Measurements from ENCODE around the gene RUNX2. TPM values are rescaled to one million over a fixed set of nuclear protein-coding genes. Genes with fewer than 3 reads are reported as not detected.

Gene RUNX2
- total RNA-seq, 1 donor from 2014 or later: 2.5 TPM

DNA sequence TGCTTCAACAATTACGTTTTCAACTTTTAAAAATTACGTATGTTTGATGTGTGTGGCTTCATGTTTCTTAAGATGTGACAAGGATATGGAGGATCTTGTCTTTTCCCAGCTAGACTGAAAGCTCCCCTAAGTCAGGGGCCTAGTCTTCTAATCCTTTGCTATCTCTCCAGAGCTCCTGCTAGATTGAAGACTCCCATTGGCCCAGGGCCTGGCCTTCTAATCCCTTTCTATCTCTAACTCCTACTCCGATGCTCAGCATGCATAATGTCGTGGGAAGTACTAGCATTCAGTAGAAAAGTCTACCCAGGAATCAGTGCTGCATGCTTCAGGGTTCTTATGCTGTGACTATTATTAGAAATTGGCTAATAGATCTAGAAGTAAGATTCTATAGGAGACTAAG lies 194.4 kb downstream of the RUNX2 start:
- no peak for ATAC-seq

DNA sequence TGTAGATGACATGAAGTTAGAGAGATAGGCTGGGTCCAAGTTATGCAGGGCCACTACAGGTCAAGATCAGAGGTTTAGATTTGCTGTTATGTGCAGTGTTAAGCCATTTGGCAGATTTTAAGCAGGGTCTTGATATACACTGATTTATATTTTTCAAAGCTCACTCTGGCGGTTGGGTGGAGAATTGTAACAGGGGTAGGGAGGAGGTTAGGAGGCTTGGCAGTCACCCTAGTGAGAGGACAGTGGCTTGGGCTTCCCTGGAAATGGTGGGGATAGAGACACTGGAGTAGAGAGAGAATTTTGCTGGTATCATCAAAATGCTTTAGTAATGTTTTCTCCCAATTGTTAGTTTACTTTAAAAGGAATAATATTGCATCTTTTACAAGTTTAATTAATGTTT lies 199.1 kb downstream of the RUNX2 start:
- ATAC-seq: no peak

- ATAC-seq: no peak
Measured at GRCh38 chr6:45531999-45532595, 204.0 kb downstream of the RUNX2 start.

GRCh38 chr6:45532721-45533210 lies 204.6 kb downstream of the RUNX2 start:
- no peak for ATAC-seq

DNA sequence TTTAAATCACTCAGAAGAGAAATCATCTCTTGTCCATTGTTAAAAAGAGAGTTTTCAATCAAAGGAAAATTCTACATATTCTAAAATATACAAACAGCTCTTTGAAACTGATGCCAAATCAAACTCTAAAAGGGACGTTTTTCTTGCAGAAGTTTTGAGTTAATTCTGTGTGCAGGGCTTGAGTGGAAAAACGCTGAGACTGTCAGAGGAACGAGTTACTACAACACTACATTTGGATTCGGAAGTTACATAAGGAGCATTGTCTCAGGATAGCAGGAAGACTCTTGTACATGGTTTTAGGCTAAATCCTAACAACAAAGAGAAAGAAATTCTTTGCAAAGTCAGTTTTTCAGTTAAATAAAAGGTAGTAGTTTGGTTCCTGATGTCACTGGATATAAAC lies 205.3 kb downstream of the RUNX2 start:
- ATAC-seq: no peak

DNA sequence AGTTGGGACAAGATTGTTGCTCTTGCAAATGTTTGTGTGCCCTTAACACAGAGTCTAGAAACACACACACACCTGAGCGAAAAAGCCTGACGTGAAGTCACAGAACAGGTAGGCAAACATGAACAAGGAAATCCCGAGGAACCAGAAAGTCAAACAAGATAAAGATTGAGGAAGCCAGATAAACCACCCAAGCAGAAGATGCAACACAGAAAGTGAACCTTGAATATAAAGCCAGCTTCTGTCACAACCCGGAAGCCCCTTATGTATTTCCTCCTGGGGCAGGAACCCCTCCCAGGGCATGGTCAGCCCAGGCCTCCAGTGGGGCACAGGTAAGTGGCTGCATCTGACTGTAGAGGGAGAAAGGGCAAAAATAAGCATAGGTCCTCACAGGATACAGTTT lies 207.8 kb downstream of the RUNX2 start:
- ATAC-seq: peak; percentile 31

GRCh38 chr6:45537539-45537938 lies 209.4 kb downstream of the RUNX2 start:
- no peak for ATAC-seq

DNA sequence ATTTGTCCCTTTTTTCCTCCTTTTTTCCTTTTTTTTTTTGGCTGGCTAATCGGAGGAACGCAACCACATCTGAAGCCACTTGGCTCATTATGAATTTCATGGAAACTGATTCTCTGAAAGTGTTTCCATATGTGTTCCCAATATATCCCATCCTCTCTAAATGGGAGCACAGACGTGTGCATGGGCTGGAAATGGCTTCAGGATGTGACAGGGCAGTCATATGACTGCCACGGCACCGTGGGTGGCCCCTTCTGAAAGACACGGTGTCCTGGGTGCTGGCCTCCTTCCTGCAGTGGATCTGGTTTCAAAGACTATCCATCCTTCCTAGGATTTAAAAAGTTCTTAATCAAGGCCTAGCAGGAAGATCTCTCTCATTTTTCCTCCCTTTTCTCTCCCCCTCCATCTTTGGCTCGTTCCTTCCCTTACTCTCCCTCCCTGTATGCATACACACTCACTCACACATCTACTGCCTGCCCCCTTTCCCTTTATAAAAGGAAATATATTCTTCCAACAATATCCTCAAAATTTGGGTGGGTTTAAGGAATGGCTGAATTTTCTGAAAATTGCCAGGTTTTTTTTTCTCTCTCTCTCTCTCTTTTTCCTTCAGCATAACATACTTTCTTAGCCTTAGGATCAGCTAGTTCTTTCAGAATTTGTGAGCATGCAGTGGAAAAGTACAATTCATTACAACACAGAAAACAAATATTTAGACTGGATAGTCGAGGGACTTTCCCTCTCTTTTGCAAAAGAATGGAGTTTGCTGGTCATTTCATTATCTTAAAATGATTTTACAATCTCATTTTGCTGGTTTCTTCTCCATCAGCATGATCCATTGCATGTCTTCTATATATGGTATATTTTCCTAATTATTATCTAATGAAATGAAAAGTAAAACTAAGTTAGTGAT lies 210.8 kb downstream of the RUNX2 start:
- no peak for ATAC-seq

DNA sequence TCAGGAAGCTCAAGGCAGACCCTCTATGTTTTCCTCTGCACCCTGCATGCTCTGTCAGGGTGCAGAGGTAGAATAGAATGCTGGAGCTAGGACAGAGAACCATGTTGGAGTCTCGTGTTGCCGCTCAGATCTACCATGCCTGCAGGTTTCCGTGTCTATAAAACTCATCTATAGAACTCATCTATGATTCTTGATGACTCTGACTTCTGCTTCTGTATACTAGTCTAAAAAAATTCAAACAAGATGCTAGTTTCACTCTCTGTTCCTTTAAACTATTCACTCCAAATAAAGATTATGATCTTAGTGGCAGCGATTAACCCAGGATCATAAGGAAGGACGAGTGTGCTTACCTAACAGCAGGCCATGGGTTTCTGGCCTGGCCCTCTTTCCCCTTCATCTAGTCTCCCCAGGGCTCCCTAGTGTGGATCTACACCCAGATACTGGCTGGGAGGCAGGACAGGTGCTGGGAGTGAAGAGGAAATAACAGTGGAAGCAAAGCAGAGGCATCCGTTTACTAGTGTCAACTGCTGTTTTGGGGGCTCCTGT lies 212.3 kb downstream of the RUNX2 start:
- no peak for ATAC-seq

DNA sequence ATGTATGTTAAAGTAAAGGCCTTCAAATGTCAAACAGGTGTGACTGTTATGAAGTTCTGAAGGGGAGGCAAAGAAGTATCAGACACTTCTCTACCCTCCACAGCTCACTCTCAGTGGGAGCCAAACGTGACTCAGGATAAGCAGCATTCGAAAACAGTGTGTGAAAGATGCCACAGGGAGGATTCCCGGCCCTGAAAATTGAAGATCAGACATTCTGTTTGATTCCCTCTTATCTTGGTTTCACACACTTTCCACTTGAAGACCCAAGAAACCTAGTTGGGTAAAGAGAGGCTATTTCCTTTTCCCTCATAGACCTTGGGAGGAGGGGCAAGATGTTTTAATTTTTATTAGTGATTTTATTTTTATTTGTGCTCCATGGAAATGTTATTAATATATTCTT lies 213.8 kb downstream of the RUNX2 start:
- ATAC-seq: no peak

DNA sequence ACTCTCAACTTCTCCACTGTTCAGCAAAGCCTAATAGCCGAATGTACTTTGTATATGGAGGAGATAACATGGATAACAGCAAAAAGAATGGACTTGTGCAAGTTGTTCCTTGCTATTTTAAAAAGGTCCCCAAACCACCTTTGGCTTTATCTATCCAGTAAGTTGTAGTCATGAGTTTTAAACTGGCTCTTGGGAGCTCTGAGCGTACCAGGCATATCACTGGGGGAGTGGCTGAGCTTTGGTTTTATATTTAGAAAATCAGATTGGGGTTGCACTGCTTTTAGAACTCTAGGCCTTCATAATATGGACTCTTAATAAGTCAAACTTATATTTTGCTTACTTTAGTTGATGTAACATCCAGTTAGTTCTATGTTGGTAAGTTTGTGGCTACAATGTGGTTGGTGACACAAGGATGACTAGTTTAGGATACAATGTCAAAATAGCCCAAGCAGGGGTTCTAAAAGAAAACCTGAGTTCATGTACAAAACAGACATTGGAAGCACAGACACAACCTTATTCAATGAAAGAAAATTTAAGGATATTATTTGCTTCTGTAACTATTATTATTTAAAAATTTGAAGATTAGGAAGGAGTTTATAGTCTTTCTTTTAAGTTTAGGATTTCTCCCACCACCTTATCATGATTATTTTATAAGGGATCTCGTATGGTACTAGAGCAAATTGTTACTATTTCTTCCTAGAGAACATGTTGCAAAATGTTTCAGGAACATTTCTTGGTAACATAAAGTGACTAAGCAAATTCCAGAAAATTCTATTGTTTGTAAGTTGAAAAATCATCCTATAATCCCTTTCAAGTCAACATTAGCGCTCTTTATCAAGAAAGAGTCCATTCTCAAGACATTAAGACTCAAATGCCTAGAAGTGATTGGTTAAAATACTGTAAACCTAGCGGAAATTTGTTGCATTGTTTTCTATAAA lies 215.4 kb downstream of the RUNX2 start:
- ATAC-seq: no peak

- ATAC-seq: no peak
Measured at GRCh38 chr6:45545416-45545815, 217.3 kb downstream of the RUNX2 start.

DNA sequence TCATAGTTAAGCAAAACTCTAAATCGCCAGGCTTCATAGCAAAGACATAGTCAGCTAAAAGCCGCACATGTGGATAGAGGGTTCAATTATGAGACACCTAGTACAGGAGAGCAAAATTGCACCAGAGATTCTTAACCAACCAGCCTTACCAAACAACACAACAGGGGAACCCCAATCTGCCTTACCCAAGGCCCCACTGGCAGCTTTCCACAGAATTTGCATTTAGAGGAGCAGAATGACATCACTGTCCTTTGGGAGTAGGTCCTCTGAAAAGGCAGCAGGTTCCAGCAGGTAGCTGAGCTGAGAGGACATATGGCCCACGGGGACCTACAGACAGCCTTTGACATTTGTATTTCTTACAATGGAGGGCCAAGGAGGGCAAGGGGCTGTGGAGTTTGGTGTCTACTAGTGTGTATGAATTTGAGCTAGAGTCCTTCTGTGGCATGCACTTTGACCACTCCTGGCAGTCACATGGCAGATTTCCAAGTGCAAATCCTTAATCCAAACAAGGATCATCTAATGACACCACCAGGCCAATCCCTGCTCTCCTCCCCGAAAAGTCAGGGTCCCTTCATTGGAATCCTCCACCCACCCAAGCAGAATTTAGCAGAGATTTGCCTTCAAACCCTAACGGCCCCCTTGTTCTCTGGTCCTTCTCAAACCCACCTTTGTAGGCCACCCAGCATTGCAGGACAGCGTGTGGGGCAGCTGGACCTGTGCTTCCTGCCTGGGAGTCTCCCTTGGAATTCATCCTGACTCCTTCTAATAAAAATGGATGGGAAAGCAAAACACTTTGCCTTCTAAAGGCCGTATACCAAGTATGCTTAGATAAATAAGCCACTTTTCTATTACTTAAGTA lies 220.8 kb downstream of the RUNX2 start:
- peak; percentile 82 for ATAC-seq

DNA sequence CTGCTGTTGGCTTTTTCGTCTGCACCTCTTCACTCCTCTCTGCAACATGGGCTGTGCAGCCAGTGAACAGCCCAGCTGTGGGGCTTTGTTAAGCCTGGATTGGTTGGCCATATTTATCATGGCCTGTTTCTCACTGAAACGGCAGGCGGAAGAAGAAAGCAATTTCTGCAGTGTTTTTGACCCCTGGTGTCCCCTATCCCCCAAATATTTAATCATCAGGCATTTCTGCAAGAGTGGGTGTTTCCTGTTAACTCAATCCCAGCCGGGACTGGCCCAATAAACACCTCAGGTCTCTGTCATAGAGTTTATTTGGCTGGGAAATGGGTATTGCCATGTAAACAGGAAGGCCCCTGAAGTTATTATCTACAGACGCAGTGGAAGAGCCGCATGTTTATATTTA lies 224.4 kb downstream of the RUNX2 start:
- ATAC-seq: no peak

DNA sequence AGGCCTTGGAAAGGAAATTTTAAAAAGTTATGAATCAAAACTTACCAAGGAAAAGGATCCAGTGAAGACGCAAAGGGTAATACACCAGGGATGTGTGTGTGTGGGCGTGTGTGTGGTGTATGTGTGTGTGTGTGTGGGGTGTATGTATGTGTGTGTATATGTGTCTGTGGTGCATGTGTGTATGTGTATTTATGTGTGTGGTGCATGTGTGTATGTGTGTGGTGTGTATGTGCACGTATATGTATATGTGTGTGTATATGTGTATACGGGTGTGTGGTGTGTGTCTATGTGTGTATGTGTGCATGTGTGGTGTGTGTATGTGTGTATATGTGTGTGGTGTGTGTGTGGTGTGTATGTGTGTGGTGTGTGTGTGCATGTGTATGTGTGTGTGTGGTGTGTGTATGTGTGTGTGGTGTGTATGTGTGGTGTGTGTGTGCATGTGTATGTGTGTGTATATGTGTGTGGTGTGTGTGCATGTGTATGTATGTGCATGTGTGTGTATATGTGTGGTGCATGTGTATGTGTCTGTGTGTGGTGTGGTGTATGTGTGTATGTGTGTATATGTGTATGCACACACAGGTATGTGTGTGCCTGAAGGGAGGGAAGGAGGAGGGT lies 225.7 kb downstream of the RUNX2 start:
- ATAC-seq: no peak

- no peak for ATAC-seq
Measured at GRCh38 chr6:45554591-45554990, 226.5 kb downstream of the RUNX2 start.

- ATAC-seq: no peak
Measured at GRCh38 chr6:45555981-45556771, 228.0 kb downstream of the RUNX2 start.

DNA sequence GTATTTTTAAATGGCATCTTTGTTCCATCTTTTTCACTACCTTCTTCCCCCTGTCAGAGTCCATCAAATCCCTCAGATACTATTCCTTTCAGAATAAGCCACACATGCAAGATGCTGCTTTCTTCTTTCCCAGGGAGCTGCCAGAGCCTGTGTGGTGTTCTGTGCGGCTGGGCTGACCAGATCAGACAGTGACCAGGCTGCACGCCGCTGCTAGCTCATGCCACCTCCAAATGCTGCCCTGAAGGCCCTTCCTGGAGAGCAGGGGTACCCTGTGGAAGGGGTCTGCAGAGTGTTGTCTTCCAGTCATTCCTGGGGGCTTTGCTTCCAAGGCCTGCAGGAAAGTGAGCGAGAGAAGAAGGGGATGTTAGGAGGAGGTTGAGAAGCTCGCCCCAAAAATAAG lies 228.7 kb downstream of the RUNX2 start:
- no peak for ATAC-seq

DNA sequence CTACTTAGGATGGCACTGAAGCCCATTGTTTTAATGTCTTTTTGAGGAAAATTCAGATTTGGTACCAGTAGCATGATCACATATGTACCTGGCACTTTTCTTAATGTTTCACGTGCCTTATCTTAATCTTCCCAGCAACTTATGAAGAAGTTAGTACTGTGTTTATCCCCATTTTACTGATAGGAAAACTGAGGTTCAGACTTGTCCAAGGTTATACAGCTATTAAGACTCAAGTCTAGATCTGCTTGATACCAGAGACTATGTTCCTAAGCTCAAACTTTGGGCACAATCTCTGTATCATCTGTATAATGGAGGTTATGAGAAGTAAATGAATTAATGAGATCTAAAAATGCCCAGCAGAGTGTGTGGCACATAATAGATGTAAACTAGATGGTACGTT lies 229.3 kb downstream of the RUNX2 start:
- ATAC-seq: no peak

GRCh38 chr6:45558858-45559257 lies 230.7 kb downstream of the RUNX2 start:
- no peak for ATAC-seq
